GM18873 (cell line): ENCODE measurements around the gene CSMD2.
"Not testable (repeated sequence)": the region's sequence is repeated elsewhere in the genome, so short reads cannot be mapped to it uniquely, and the experiment has no call there.

Experiments used
- ATAC-seq: cut with Tn5 transposase; IDR thresholded peaks from one replicate; pipeline ENCODE4 v1.9.1; 2021; ENCODE audit warnings: mild to moderate bottlenecking, moderate library complexity, moderate number of reproducible peaks; ENCODE audit not compliant: unreplicated experiment, low FRiP score

Gene CSMD2

GRCh38 chr1:34164771-34165391 lies at the start of gene CSMD2:
Gene CSMD2 (minus strand): TSS chr1:34165230. CDS start chr1:34165097, 133 bp downstream.
- no peak for ATAC-seq

- ATAC-seq = no peak
Measured at GRCh38 chr1:34213956-34214355, 48.9 kb upstream of the CSMD2 start.

GRCh38 chr1:34212673-34213072 lies 47.6 kb upstream of the CSMD2 start:
- no peak for ATAC-seq

DNA sequence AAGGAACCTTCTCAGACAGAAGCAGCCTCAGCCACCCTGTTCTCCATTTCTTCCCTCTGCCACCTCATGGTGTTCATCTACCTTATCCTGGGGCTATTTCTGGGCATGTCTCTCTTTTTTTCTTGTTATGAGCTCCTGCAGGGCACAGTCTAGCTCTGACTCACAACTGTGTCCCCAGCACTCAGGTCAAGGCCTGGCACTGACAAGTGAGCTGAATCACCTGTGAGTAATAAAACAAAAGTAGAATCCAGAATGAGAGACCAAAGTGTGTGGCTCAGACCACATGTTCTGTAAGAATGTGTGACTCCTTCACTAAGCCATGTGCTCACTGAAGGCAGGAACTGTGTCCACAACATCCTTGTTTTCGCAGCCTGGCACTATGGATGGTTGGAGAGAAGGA lies 34.9 kb upstream of the CSMD2 start:
- ATAC-seq = no peak

GRCh38 chr1:34192621-34193020 lies 27.6 kb upstream of the CSMD2 start:
- ATAC-seq = no peak

GRCh38 chr1:34190692-34191091 lies 25.7 kb upstream of the CSMD2 start:
- ATAC-seq = no peak

DNA sequence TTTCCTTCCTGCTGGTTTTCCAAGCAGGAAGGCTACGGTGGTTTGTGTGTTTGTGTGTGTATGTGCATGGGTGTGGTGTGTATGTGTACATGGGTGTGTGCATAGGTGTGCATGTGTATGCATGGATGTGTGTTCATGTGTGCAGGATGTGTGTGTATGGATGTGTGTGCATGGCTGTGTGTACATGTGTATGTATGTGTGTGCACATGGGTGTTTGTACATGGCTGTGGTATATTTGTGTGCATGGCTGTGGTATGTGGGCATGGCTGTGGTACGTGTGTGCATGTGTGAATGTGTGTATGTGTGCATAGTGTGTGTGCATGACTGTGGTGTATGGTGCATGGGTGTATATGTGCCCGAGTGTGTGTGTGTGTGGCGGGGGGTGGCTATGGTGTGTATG lies 24.0 kb upstream of the CSMD2 start:
- no peak for ATAC-seq

DNA sequence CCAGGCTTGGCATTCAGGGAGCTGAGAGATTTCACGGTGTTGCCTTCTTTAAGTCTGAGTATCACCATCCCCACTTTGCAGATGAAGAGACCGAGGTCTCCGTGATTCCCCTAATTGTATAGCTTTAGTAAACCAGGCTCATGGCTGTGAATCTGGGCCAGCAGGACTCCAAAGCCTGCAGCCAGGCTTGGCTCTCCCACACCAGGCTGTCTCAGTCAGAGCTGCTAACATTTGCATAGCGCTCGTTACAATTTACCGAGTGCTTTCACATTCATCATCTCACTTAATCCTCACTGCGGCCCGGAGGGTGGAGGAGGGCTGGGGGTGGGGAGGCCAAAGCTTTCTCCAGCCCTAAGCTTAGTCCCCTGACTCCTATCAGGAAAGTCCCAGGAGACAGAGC lies 23.4 kb upstream of the CSMD2 start:
- no peak for ATAC-seq

DNA sequence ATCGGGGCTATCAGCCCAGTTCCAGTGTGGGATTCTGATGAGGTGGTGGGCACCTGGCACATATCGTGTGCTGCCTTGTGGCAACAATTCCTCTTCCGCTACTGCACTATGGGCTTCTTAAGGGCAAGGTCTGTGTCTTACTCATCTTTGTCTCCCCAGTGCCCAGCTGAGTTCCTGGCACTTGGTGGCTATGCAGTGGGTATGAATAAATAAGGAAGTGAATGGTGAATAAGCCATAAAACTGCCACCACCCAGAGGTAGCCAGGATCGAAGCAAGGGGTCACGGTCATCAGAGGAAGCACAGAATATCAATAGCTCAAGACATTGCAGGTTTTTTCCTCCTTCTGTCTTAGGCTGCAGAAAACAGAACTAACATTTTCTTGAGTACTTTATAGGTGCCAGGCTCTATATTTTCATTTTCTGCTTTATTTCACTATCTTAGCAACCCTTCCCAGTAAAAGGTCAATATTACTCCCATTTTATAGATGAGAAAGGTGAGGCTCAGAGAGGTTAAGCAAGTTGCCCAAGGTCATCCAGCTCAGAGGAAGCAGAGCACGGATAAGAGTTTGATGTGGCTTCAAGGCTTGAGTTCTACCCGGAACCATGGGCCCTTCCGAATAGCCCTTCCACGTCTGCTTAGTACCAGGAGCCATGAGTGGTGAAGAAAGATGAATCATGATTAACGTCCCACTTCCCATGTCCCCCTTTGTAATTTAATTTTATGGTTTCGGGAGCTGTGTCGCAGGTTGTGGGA lies 21.9 kb upstream of the CSMD2 start:
- ATAC-seq = no peak

- not testable (repeated sequence) for ATAC-seq
Measured at GRCh38 chr1:34183381-34183780, 18.4 kb upstream of the CSMD2 start.

DNA sequence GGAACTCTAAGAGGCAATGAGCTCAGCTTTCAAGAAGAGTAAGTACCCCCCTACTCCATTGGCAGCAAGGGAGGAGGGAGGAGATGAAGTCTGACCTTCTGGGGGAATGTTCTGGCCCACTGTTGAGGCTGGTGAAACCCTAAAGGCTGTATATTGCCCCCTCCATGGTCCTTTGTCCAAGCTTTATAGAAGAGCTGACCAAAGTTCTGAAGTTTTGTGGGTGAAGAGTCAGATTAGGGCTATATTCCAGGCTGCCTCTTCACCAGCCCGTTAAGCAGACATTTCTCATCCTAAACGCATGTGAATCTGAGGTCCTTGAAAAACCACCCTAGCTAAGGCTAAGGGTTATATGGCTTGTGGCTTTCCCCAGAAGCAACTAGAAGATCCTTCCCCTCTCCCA lies 13.0 kb upstream of the CSMD2 start:
- ATAC-seq = no peak

DNA sequence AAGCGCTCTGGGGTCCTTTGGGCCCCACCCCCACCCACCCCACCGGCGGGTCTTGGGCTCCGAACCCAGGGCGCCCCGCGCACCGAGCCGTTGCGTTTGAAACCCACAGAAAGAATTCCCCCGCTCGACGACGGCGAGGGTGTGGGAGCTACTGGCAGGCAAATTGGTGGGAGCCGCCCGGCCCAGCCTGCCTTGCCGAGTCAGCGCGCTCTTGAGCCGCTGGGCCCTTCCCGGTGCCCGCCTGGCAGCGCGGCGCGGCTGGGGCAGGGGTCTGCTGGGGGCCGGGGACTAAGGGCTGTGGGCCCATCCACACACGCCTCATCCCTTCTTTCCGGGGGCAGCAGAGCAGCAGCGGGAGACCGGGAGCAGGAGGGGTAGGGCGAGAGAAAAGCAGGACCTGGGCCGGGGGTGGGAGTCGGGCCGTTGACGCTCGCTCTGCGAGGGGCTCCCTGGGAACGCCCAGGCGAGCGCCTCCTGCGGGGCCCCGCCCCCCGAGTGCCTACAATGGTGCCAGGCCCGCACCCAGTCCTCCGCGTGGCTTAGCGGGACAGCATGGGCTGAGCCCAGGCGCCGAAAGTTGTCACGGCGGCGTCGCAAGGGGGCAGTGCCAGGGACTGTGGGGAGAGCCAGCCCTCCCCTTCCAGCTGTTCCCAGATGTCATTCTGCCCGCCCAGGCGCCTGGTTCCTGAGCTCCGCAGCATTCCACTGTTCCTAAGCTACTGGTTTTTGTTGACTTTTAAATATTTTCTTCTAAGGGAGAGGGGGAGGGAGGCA lies 12.0 kb upstream of the CSMD2 start, which contains the start of gene C1orf94:
Gene C1orf94 (plus strand): TSS at position 78 of the 774 bp plus-strand sequence. CDS start 883 bp downstream, outside the sequence.
- no peak for ATAC-seq

GRCh38 chr1:34175744-34176143 lies 10.7 kb upstream of the CSMD2 start:
- no peak for ATAC-seq

GRCh38 chr1:34167389-34167788 lies 2.4 kb upstream of the CSMD2 start:
- ATAC-seq = no peak

GRCh38 chr1:34166625-34167361 lies 1.8 kb upstream of the CSMD2 start:
- ATAC-seq = no peak

GRCh38 chr1:34166191-34166624 lies 1.2 kb upstream of the CSMD2 start:
- no peak for ATAC-seq

- no peak for ATAC-seq
Measured at GRCh38 chr1:34165422-34165921, 442 bp upstream of the CSMD2 start.

GRCh38 chr1:34163792-34164731 lies 968 bp downstream of the CSMD2 start:
- no peak for ATAC-seq
